HG03457 (cell line): ENCODE data around the gene ZNG1E.
"Not testable (repeated sequence)": the region's sequence is repeated elsewhere in the genome, so short reads cannot be mapped to it uniquely, and the experiment has no call there.

Experiments
- ATAC-seq: cut with Tn5 transposase; IDR thresholded peaks from one replicate; pipeline ENCODE4 v1.9.1; 2021; ENCODE audit warnings: moderate number of reproducible peaks; ENCODE audit not compliant: unreplicated experiment

The ZNG1E gene

GRCh38 chr9:65675589-65676021 lies at the start of gene ZNG1E:
Gene ZNG1E, plus strand, starts transcription at chr9:65675928. Its CDS starts 49 bp downstream, at chr9:65675977.
- not testable (repeated sequence) for ATAC-seq

GRCh38 chr9:65673579-65673978 lies 2.1 kb upstream of the ZNG1E start:
- ATAC-seq: not testable (repeated sequence)

DNA sequence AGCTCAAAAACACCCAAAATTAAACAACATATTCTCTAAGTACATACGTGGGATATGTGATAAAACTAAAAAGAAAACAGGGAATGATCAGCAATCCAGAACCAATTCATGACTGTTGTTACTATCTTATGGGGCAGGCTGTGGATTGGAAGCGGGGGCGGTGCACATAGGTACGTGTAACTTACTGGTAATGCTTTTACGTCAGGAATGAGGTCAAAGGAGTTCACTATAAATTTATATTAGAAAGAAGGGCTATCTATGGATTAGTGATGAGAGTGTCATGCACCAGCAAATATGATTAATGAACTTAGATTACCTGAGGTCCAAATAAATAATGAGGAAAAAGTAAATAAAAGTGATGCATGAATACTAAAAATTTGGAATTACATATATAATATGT lies 710 bp upstream of the ZNG1E start:
- not testable (repeated sequence) for ATAC-seq

- ATAC-seq: not testable (repeated sequence)
These were observed 661 bp downstream of the ZNG1E start for GRCh38 chr9:65676389-65676788.

GRCh38 chr9:65678533-65678932 lies 2.8 kb downstream of the ZNG1E start:
- not testable (repeated sequence) for ATAC-seq

DNA sequence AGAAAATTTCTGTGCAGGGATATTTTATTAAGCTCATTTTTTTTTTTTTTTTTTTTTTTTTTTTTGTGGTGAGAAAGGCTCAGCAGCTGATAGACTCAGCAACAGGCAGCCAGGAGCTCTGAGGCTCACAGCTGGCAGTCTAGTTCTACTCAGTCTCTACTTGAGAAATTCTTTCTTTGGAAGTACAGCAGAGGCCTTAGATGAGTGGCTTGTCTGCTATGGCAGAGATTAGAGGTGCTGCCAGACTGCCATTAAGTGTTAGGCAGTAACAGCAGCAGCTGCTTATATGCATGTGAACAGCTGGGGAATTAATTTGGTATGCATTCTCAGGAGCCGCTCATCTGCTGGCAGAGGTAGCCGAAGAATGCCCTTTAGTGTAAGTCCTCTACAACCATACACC lies 27.8 kb downstream of the ZNG1E start:
- ATAC-seq: not testable (repeated sequence)

- not testable (repeated sequence) for ATAC-seq
These were observed 38.7 kb downstream of the ZNG1E start for GRCh38 chr9:65714445-65714844.

- not testable (repeated sequence) for ATAC-seq
These were observed 61.4 kb downstream of the ZNG1E start, which contains the start of gene FOXD4L4 for GRCh38 chr9:65737096-65737564. Gene FOXD4L4, plus strand, starts transcription at chr9:65737146. Its CDS starts 0 bp downstream, at chr9:65737146.

DNA sequence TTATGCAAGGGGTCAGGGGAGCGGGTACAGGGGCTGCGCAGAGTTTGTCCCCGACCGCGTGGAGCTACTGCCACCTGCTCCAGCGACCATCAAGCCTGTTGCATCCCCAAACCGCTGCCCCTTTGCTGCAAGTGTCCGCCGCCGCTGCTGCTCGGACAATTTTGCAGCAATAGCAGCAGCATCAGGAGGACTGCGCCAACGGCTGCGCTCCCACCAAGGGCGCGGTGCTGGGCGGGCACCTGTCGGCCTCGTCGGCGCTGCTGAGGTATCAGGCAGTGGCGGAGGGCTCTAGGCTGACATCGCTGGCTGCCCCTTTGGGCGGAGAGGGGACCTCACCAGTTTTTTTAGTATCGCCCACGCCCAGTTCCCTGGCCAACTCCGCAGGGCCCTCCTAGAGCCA lies 62.4 kb downstream of the ZNG1E start:
- ATAC-seq: not testable (repeated sequence)
